EH (cell line): ENCODE results near the gene PSMA7.
A peak's percentile ranks its signal among the peaks of the same experiment; 100 is the strongest.

ENCODE experiments used
- DNase-seq: peaks from one replicate; pipeline ENCODE4 v3.0.0-alpha.2; 2015; ENCODE audit warnings: low read depth

Gene PSMA7

DNA sequence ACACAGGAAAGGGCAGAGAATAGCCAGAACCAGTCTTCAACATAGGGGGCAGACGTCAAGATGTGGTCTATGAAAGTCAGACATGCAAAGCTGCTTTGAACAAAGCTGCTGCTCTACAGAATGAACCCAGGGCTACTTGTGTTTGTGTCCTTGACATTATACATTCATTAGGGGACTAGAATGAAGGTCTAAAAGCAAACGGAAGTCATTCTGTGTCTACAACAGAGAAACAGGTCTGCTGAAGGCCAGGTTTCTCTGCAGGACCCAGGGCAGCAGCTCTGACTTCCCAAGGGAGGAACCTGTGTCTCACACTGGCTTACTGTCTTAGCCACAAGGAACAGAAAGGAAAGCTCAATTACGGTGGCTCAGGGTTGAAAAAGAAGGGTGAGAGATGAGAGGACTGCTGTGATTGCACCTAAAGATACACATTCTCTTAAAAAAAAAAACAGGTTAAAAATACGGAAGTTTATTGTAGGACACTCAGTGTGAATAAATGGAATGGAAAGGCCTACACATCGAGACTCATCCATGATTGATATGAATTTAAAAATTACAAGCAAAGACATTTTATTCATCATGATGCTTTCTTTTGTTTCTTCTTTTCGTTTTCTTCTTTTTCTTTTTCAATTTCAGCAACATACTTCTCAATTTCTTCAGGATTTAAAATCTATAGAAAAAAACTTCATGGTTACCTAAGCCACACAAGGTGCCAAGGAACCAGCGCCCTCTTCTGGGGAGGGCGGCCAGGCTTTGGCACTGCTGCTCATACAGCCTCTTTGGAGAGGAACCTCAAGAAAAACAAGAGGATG lies 6.7 kb downstream of the PSMA7 start:
- peak; percentile 67 for DNase-seq

- no peak for DNase-seq
These were observed 7.5 kb downstream of the PSMA7 start for GRCh38 chr20:62135573-62136266.

DNA sequence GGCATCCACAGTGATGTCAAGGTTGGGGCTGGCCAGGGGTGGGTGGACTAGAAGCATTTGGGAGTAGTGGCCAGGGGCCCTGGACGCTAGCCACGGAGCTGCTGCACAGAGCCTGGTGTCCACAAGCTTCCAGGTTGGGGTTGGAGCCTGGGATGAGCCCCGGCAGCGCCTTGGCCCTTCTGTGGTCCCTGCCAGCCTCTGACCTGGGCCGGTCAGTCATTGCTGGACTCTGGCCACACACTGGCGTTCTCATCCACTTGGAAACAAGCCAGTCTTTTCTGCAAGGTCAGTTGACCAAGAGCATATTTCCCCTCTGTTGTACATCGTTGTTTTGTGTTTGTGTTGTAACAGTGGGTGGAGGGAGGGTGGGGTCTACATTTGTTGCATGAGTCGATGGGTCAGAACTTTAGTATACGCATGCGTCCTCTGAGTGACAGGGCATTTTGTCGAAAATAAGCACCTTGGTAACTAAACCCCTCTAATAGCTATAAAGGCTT lies 8.4 kb downstream of the PSMA7 start:
- peak; percentile 11 for DNase-seq

- no peak for DNase-seq
These were observed 9.3 kb downstream of the PSMA7 start for GRCh38 chr20:62133864-62134263.

DNA sequence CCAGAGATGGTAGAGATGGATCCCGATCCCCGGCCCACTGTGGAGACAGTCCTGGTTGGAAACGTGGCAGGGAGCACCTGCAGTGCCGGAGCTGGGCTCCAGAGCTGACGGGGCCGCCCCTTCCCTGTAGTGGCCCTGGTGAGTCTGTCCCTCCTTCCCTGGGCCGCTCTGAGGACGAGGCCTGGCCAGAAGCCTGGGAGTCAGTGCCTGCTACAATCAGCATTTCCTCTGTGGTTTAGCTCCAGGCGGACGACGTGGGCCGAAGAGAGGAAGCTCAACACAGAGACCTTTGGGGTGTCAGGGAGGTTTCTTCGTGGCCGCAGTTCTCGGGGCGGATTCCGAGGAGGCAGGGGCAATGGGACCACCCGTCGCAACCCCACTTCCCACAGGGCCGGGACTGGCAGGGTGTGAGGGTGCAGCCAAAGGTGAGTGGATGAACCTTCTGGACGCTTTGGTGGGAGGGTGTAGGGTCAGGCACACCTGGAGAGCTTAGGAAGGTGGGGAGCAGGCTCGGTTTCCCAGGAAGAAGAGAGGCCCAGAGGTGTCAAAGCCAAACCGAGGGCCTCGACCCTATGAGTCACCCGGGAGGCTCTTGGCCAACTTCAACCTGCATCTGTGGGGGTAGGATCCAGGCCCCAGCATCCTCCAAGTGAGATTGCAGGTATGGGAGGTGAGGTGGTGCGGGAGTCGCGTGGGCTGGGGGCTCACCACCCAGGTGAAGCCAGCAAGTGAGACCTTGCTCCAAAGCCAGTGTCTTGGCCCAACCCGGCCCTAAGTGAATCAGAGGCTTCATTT lies 9.9 kb downstream of the PSMA7 start:
- no peak for DNase-seq

- no peak for DNase-seq
These were observed 10.8 kb downstream of the PSMA7 start for GRCh38 chr20:62132421-62132820.

- DNase-seq, result no peak
These were observed 11.5 kb downstream of the PSMA7 start for GRCh38 chr20:62131560-62132320.

DNA sequence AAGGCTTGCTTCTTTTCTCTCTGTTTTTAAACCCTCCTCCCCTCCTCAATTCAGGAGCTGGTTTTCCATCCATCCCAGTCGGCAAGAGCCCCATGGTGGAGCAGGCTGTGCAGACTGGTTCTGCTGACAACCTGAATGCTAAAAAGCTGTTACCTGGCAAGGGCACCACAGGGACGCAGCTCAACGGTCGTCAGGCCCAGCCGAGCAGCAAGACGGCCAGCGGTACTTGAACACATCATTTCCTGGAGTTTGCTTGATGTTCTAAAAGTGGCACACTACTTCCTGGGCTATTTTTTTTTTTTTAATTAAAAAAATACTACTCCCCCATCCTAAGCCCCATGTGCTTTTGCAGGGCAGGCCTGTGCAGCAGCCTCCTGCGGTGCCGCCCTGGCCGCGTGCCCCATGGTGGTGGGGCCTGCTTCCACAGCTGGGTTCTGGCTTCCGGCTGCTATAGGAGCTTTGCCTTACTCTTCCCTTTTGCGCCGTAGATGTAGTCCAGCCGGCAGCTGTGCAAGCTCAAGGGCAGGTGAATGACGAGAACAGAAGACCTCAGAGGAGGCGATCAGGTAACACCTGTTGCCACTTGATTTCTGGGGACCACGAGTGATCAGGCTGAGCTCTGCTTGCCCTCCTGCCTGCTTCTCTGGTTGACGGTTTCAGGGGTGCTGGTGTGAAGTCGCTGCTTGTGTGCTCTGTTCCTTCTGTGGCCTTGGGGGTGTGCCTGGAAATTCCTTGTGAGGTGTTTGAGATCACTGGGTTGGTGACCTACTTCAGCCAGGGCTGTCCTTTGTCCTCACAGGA lies 13.3 kb downstream of the PSMA7 start:
- no peak for DNase-seq

GRCh38 chr20:62128502-62128901 lies 14.7 kb downstream of the PSMA7 start:
- DNase-seq, result no peak

DNA sequence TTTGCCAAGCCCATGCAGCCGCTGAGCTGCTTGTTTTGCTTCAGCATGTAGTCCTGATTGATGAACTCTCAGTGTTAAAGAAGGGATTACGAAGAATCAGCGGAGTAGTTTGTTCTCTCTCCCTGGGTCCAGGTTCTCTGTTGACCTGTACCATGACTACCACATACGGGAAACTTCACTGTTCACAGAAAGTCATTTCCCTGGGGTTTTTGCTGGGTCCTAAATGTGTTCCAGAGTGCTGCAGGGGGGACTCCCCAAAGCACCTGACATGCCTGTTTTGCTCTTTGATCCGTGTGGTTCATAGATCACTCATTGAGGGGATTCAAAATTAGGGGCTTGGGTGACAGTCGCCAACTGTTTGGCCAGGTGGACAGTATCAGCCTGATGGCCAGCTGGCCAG lies 15.4 kb downstream of the PSMA7 start:
- DNase-seq, result no peak

GRCh38 chr20:62126141-62126540 lies 17.1 kb downstream of the PSMA7 start:
- no peak for DNase-seq

DNA sequence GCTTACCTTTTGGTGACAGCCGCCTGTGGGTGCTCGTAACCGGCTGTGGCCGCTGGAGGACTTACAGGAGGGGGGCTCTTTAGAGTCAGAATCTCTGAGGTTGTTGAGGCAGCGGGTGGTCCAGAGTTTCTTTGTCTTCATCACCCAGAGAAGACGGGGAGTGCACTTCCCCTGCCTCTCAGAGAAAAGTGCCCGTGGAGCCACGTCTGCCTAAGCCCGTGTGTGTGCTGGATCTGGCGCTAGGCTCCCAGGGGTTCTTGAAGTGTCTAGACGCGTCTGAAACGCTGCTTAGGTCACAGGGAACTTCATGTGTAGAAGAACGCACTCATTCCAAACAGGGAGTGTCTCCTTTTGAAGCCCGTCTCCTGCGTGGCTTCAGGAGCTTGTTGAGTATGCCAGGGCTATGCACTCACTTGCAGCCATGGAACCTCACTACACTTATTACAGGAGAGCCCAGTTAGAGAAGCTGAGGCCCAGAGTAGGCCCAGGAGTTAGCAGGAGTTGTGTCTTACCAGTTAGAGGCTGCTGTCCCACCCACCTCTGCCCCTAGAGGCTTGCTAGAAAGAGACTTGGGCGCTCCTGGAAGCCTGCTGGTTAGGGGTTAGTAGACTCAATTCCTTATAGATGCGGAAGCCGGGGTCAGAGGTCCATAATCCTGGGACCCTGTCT lies 19.6 kb downstream of the PSMA7 start:
- peak; percentile 38 for DNase-seq

DNA sequence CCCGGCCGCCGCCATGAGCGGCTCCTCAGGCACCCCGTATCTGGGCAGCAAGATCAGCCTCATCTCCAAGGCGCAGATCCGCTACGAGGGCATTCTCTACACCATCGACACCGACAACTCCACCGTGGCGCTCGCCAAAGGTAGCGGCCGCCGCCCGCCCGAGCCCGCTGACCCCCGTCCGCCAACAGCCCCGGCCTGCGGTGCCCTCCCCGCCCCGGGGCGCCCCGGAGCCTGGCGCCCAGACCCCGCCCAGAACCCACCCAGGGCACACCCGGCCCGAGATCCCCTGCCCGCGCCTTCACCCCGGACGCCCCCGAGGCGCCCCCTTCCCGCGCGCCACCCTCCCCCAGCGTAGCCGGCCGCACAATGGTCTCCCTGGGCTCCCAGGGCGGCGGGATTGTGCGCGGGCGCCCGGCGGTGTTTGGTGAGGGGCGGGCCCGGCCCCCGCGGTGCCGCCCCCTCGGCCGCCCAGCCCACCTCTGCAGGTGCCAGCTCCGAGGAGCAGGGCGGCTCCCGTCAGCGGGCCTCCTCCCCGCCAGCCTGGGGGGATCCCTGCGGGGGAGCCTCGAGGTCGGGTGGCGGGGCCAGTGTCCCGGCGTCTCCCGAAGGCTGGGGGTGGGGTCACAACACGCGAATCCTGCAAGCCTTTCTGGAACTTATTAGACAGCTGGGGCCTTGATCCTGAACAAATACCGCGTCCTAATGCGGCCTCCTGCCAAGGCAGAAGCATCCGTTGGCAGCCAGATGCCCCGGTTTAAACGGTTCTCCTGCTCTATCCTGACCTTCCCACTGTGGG lies 20.3 kb downstream of the PSMA7 start:
- DNase-seq, result peak; percentile 54

DNA sequence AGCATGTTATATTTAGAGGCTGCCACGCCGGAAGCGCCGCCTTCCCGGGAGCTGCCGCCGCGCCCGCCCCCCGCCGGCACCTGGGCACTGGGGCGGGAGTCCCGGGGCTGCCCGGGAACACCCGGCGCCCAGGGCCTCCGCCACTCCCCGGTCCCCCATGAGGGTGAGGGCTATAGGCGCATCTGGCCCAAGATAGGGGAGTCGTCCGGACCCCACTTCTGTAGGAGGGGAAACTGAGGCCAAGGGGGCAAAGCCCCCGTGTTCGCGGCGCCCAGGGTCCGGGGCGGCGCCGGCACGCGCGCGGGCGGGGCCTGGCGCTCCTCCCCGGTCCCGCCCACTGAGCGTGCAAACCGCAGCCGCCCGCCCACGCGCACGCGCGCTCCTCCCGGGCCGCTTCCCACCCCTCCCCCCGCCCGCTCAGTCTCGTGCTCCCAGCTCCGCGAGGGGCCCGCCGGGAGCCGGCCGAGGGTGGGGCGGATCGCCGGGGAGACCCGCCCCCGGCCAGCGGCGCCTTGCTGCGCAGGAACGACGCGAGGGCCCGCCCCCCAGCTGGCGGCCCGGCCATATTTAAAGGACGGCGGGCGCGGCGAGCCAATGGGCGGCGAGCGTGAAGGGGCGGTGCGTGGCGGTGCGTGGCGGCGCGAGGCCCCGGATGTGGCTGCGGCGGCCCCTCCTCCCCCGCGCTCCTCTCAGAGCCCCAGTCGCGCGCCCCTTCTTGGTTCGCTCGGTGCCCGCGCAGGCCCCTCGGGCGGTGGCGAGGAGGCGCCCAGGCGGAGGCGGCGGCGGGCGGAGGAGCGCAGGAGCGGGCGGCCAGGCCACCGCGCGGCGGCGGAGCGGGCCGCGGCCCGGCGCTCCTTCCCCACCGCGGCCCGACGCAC lies 21.2 kb downstream of the PSMA7 start, which contains the start of gene LSM14B:
LSM14B (plus strand) TSS at position 700 of the 878 bp plus-strand sequence. CDS start 192 bp downstream, outside the sequence.
- peak; percentile 97 for DNase-seq

DNA sequence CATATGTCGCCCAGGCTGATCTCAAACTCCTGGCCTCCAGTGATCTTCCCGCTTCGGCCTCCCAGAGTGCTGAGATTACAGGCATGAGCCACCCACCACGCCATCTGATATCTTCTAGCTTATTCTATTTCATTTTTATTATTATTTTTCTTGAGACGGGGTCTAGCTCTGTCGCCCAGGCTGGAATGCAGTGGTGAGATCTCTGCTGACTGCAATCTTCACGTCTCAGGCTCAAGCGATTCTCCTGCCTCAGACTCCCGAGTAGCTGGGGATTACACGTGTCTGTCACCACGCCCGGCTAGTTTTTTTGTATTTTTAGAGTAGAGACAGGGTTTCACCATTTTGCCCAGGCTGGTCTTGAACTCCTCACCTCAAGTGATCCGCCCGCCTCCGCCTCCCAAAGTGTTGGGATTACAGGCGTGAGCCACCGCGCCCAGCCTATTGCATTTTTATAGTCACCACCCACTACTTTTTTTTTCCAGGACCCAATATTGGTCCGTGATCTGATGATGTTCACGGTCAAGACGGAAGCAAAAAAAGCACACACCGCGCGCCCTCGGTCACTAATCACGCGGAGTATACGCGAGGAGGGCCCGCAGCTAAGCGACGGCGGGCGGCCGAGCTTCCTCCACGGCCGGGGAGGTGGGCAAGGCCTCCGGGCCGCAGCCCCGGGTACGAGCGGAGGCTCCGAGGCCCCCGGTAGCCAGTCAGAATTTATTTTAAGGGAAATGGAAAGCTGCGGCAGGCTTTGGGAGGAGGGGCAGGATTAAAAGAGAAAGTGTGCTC lies 22.0 kb downstream of the PSMA7 start:
- DNase-seq, result no peak

DNA sequence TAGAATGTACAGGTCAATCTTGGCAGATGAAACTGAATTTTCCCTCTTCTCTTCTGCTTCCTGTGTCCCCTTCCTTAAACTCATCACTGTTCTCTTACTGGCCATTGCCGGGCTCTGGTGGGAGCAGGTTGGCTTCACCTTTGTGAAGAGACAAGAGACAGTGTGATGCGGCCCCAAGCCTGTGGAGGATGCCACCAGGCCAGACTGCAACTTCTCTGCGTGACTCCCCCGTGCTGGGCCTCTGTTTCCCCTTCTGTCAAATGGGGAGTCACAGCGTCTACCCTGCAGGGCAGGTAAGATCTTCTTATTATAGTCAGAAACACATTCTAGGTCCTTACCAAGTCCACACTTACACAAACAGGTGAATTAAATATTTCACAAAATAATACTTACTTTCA lies 22.8 kb downstream of the PSMA7 start:
- DNase-seq, result no peak

GRCh38 chr20:62119591-62120364 lies 23.4 kb downstream of the PSMA7 start:
- no peak for DNase-seq
